Measurements from ENCODE around the gene DISP3.

DISP3 gene

DNA sequence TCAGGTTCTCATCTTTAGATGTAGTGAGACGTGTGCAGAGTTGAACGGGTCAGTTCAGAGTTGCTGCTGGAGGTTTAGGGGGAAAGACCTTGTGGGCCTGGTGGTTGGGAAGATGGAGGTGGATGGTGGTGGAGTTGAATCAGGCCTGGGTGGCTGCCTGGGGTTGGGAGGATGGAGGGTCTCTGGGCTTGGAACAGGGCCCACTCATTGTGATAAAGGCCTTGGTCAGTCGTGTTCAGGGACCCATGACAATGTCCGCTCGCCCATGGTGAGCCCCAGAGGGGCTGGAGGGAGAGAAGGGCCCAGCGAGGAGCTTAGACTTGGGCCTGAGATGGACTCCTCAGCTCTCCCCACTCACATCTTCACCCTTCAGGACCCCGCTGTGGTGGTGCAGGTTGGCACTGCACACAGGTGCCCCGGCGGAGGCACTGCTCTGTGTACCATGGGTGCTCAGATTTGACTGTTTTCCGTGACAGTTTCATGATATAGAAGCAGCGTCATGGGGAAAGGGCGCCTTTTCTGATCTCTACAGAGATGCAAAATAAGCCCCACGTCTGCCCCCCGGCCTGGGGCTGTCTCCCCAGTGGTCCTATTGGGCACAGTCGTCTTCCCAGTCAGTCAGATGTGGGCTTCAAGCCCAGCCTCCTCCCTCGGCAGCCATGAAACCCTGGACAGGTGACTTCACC lies 39.2 kb downstream of the DISP3 start:
- DNase-seq: no peak

DNA sequence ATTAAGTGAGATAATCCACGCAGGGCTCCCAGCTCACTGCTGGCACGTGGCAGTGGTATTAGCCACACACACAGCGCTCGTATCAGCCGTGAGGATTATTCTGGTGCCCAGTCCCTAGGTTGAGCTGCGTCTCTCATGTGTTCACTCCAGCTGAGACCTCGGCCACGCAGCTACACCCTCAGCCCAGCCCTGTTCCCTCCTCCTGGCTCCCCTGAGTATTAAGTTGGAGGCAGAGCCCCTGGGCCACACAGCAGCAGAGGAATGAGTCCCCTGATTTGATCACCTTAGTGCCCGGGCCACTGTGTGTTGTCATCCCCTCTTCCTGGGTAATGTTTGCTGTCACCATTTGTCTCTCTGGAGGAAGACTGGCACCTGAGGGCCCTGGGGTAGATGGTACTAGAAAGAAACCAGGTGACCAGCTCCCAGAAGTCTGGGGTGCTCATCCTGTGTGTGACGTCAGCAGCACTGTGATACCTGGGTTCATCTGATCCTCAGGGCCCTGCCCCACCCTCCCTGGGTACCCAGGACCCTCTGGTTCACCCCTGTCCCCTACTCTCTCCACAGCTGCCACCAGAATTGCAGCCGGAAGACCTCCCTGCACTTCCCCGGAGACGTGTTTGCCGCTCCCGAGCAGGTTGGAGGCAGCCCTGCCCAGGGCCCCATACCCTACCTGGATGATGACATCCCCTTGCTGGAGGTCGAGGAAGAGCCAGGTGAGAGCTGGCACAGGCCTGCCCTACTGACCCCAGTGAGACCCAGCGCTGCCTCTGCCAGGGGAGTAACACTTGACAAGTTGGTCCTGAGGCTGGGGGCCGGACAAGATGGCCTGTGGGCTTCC lies 40.1 kb downstream of the DISP3 start:
- DNase-seq: no peak

DNA sequence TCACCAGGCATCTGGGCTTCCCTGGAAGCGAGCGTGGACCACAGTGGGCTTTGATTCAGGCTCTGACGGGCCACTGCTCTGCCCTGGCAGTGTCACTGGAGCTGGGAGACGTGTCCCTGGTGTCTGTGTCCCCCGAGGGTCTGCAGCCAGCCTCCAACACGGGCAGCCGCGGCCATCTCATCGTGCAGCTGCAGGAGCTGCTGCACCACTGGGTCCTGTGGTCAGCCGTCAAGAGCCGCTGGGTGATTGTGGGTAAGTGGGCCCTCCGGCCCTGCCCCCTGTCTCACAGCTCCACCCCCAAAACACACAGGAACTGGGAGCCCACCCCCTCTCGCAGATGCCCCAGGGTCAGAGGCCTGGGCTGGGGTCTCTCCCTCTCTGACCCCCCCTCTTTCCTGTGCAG lies 40.7 kb downstream of the DISP3 start:
- DNase-seq: no peak

DNA sequence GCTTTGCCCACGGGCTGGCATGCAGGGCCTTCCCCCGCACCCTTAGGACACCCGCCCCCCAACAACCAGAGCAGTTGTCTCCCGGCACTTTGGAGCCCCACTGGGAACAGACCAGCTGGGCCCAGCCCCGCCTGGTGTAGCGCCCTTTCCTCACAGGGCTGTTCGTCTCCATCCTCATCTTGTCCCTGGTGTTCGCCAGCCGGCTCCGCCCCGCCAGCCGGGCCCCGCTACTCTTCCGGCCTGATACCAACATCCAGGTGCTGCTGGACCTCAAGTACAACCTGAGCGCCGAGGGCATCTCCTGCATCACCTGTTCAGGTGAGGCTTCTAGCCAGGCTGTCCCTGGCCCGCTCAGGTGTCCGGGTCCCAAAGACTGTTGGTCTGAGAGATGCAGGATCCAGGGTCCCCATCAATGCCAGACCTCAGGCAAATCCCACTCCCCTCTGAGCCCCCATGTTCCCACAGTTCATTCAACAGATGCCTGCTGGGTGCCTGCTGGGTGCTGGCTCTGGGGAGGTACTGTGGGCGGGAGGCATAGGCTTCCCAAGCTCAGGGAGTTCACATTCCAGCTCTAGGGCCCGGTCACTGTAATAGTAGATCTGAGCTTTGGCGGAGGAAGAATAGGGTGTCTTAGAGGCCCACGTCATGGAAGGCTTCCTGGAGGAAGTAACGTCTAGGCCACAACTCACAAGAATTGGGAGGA lies 41.7 kb downstream of the DISP3 start:
- DNase-seq: no peak

DNA sequence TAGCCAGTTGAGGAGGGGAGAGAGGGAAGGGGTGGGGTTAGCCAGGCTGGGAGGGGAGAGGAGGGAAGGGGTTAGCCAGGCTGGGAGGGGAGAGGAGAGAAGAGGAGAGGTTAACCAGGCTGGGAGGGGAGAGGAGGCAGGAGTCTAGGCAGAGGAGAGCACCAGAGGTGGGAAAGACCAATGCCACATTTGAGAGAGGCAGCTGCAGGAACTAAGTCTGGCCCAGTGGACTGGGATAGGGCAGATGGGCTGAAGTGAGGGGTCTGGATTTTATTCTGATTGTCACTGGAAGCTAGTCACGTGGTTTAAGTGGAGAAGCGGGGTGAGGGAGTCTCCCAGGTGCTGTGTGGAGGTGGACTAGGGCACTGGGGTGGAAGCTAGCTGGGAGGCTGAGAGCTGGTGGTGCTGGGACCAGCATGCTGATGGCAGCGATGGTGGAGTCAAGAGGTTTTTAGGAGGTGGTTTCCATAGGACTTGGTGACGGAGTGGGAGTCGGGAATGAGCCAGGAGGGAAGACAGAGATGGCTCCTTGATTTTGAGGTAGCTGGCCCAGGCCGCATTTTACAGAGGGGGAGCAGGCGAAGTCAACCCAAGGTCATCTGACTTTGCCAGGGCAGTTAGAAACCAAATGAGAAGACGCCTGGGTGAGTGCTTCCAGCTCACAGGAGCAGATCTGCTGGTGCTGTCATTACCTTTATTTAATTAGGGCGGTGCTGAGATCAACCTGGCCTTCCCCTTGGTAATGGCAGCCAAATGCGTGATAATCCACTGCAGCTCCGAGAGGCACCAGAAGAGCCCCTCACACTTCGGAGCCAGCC lies 42.8 kb downstream of the DISP3 start:
- DNase-seq: no peak

DNA sequence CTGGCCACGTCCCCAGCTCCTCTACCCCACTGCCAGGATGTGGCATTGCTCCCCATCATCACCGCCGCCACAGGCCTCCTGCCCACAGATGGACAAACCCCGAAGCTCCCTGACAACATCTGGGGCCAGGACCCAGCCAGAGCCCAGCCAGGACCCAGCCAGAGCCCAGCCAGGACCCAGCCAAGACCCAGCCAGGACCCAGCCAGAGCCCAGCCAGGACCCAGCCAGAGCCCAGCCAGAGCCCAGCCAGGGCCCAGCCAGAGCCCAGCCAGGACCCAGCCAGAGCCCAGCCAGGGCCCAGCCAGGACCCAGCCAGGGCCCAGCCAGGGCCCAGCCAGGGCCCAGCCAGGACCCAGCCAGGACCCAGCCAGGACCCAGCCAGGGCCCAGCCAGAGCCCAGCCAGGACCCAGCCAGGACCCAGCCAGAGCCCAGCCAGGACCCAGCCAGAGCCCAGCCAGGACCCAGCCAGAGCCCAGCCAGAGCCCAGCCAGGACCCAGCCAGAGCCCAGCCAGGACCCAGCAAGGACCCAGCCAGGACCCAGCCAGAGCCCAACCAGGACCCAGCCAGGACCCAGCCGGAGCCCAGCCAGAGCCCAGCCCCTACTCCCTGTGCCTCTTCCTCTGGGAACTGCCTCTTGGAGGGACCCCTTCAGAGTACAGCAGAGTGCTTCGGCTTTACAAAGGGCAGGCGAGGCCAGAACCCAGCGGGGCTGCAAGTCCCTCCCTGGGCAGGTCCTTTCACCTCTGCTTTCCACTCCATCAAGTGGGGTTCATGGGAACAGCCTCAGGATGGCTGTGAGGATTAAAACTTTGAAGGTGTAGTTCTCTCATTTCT lies 43.7 kb downstream of the DISP3 start:
- no peak for DNase-seq

DNA sequence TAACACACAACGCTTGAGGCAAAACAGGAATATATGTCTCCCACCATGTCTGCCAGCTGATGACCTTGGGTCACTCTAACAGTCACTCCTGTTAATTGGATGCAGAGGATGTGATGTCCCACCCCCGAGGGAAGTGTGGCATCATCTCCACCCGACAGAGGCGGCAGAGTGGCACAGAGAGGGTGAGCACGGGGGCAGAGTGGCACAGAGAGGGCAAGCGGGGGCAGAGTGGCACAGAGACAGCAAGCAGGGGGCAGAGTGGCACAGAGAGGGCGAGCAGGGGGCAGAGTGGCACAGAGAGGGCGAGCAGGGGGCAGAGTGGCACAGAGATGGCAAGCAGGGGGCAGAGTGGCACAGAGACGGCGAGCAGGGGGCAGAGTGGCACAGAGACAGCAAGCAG lies 44.3 kb downstream of the DISP3 start:
- no peak for DNase-seq

DNA sequence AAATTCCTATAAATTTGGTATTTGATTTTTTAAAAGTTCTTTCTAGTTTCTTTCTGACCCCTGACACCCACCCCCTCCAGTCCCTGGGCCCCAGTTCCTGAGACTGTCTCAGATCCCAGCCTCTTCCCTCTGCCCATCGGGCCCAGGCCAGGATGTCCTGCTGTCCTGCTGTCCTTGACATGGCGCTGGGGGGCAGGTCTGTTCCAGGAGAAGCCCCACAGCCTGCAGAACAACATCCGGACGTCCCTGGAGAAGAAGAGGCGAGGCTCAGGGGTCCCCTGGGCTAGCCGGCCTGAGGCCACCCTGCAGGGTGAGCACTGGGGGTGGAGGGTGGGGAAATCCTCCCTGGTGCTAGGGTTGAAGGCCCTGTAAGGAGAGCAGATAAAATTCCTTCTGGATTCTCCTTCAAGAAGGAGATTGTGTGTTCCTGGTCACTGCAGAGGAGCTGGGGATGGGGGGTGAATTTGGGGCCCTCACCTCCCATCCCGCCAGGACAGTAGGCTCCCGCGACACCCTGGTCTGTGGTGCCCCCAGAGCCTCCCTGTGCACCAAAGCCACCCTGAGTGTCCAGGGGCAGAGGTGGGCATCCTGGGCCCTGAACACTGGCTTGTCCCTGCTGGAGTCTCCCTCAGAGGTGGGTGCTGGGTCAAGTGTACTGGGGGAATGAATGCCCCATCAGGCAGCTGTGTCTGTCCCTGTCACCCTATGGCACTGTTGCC lies 45.0 kb downstream of the DISP3 start:
- DNase-seq: no peak

DNA sequence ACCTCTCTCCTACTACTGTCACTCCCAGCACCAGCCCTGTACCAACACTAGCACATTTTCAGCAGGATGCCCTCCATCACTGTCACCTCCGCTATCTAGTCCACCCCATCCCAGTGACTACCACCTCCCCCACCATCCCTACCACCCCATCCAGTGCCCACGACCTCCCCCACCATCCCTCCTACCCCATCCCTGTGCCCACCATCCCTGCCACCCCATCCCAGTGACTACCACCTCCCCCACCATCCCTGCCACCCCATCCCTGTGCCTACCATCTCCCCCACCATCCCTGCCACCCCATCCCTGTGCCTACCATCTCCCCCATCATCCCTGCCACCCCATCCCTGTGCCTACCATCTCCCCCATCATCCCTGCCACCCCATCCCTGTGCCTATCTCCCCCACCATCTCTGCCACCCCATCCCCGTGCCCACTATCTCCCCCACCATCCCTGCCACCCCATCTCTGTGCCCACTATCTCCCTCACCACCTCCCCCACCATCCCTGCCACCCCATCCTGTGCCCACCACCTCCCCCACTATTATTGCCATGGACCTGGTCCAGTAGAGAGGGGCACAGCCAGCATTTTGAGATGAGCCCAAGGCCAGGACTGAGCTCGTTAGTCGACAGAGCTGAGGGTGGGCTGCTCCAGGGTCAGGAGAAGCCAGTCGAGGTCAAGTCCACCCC lies 45.7 kb downstream of the DISP3 start:
- DNase-seq: no peak

DNA sequence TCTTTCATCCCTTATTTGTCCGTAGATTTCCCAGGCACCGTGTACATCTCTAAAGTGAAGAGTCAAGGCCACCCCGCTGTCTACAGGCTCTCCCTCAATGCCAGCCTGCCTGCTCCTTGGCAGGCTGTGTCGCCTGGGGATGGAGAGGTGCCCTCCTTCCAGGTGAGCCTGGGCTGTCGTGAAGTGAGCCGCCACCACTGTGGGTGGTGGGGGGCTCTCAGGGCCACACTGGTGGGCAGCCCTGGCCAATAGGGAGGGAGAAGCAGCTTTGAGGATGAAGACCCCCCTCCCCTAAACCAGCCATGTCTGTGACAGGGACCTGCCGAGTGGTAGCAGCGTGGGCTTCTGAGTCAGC lies 46.2 kb downstream of the DISP3 start:
- no peak for DNase-seq

DNA sequence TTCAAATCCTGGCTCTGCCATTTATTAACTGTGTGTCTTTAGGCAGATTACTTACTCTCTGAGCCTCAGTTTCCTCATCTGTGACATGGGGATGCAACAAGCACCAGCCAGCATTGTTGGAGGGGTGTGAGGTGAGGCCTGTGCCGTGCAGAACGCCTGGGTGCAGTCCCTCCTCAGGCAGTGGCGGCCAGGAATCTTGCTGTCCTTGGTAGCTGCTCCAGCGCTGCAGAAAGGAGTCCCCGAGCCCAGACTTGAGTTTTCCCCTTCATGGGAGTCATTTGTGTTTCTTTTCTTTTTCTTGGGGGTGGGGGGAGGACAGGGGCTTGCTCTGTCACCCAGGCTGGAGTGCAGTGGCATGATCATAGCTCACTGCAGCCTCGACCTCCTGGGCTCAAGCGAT lies 46.6 kb downstream of the DISP3 start:
- DNase-seq: no peak

DNA sequence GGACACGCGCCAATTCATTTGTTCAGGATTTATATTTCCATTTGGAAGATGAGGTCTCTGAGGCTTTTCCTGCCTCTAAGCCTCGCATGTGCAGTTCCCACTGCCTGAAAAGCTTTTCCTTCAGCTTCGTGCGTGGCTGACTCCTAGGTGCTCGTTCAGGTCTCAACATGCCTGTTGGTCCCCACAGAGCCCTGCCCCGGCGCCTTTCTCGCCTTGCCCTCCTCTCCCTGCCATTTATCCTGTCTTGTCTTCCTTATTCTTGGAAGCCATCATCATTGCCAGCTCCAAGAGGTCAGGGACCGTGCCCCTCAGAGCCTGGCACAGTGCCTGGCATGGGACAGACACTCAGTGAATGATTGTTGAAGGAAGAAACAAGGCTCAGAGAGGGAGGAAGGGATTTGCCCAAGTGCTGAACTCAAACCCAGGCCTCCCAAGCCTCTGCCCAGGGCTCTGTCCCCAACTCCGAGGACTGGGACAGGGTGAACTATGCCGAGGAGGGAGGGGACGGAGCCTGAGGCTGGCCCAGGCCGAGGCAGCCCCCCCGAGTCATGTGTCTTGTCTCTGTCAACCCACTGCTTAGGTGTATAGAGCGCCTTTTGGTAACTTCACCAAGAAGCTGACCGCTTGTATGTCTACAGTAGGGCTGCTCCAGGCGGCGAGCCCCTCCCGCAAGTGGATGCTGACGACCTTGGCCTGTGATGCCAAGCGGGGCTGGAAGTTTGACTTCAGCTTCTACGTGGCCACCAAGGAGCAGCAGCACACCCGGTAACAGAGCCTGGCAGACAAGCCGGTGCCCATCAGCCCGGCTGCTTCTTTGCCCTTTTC lies 47.3 kb downstream of the DISP3 start:
- no peak for DNase-seq

DNA sequence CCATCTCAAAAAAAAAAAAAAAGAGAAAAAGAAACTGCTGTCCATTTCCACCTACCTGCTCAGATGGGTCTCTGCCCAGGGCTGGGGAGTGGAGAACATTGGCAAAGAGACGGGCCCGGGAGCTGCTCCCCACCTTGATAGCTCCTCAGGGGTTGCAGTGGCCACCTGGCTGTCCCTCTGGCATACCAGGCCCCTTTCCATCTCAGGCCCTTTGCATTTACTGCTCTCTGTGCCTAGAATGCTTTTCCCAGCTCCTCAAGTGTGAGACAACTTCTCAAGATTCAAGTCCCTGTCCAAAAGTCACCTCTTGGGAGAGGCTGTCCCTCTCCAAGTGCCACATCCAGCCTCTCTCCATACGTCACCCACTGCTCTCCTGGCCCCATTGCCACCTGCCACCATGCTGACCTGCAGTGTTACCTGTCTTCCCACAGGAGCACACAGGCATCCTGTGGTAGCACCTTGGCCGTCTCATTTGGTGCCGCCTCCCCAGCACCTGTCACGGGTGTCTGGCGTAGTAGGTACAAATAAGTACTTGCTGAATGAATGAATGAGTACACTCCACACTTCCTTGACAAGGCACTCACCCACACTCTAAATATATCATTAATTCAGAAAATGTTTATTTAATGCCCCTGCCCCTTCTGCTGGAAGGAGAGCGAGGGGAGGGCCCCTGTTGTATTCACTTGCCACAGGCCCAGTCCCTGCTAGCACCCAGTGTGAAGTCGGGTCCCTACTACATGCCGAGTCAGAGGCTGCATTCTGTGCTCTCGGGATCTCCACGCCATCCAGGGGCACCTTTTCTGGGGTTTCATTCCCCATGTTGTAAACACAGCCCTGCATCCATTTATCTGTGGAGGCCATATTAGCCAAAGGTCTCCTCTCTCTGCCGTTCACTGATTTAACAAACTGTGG lies 48.8 kb downstream of the DISP3 start:
- no peak for DNase-seq

DNA sequence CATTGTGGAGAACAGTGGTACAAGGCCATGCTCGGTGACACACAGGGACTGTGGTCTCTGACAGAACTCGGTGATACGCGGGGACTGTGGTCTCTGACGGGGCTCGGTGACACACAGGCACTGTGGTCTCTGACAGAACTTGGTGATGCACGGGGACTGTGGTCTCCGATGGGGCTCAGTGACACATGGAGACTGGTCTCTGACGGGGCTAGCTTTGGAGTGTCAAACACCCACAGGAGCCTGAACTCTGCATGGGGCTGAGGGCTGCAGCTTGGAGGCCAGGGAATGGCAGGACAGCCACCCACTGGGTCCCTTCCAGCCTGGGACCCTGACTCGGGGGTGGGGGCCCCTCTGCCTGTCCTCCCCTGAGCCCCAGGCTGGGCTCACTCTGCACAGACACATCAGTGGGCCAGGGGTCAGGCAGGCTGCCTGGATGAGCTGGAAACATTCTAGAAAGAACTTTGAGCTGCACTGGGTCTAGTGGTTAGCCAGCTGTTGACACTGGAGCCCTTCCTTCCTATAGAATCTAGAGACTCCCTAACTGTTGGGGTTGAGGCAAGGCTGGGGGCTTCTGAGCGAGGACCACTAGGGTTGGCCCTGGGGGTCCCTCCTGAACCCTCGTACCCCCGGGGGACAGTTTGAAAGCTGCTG lies 49.8 kb downstream of the DISP3 start:
- DNase-seq: no peak

DNA sequence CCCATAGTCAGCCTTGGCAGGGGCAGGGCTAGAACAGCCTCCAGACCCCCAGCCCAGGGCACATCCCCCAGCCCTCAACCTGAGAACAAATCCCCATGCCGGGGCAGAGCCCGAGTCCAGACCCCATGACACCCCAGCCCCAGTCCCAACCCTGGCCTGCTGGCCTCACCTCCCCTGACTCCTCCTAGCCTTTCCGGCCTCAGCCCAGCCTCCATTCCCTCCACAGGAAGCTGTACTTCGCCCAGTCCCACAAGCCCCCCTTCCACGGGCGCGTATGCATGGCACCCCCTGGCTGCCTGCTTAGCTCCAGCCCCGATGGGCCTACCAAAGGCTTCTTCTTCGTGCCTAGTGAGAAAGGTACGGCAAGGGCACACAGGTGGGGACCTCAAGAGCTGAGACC lies 50.4 kb downstream of the DISP3 start:
- DNase-seq: no peak

DNA sequence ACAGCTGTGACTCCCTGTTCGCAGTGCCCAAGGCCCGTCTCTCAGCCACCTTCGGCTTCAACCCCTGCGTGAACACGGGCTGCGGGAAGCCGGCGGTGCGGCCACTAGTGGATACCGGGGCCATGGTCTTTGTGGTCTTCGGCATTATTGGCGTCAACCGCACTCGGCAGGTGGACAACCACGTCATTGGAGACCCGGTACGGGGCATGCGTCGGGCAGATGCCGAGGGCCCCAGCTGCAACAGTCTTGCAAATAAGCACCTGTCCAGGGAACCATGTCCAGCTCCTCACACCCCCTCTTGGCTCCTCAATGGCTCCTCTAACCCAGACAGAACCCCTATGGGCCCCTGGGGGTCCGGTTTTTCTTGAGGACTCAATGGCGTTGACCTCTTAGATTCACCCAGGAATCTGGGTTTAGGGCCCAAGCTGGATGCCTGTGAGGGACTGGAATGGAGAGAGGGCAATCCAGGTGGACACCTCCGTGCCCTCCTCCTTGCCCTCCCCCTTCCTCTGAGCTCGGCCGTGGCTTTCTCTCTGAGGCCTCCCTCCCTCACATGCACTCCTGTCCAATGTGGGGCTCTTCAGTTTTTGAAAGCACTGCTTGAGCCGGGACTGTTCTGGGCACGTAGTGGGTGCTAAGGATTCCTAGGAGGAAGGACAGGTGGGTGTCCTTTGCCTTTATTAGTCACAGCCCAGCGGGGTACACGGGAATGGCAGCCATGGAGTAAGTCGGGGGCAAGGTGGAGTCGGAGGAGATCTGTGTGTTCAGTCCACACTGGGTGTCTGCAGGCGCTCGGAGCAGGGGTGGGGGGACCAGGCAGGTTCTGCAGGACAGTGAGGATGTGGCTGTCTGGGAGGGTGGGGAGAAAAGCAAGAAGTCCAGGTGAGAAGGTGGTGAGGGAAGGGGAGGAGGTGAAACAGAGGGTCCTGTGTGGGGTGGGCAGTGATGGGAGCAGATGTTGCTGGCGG lies 51.1 kb downstream of the DISP3 start:
- no peak for DNase-seq

DNA sequence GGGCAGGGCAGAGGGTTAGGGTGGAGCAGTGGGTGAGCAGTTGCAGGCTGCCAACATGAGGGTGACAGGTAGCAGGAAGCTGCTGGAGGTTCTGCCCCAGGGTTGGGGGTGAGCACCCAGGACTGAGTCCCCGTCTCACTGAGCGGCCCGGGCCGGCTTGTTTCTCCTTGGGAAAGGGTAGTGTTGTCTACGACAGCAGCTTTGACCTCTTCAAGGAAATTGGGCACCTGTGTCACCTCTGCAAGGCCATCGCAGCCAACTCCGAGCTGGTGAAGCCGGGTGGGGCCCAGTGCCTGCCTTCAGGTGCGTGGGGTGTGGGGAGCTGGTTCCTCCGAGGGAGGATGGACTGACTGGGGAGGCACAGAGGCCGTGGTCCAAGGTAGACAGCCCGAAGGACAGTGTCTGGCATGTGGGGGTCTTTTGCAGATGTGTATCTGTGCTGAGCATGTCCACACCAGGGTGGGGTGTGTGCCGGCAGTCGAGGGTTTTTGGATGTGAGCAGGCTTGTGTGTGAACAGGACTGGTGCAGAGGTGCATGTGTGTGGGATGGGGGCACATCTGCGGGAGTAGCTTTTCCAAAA lies 51.9 kb downstream of the DISP3 start:
- DNase-seq: no peak
